Measurements from ENCODE around the gene CIB4.

DNA sequence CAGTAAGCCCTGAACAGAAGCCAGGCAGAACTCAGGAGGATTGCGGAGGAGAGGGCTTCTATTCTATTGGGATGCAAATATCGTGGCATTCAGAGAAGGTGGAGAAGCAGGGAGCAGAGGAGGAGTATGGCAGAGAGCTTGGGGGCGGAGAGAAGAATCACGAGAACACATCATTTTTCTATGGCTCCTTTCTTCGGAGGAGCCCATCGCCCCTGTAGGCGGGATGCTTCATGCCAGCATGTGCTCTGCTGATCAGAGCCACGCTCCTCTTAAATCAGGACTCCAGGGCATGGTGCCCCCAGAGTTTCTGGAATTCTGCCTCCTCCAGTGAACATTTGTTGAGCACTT lies 71.1 kb downstream of the CIB4 start:
- no peak for TF ChIP-seq CTCF (IDR thresholded peaks at IDR 0.05)
- TF ChIP-seq POLR2AphosphoS5 (IDR thresholded peaks at IDR 0.05) = no peak
- no peak for TF ChIP-seq POLR2A (IDR thresholded peaks at IDR 0.05)
- TF ChIP-seq EP300 (IDR thresholded peaks at IDR 0.05) = no peak

All from sigmoid colon (tissue), 4 donors.